ENCODE results near the gene CDK1. TPM values are rescaled to one million over a fixed set of nuclear protein-coding genes. Genes with fewer than 3 reads are reported as not detected.

The CDK1 gene
- total and polyA plus RNA-seq, 7 experiments from 2014 or later, result 0.15 to 90.7 (median 1.1) TPM

DNA sequence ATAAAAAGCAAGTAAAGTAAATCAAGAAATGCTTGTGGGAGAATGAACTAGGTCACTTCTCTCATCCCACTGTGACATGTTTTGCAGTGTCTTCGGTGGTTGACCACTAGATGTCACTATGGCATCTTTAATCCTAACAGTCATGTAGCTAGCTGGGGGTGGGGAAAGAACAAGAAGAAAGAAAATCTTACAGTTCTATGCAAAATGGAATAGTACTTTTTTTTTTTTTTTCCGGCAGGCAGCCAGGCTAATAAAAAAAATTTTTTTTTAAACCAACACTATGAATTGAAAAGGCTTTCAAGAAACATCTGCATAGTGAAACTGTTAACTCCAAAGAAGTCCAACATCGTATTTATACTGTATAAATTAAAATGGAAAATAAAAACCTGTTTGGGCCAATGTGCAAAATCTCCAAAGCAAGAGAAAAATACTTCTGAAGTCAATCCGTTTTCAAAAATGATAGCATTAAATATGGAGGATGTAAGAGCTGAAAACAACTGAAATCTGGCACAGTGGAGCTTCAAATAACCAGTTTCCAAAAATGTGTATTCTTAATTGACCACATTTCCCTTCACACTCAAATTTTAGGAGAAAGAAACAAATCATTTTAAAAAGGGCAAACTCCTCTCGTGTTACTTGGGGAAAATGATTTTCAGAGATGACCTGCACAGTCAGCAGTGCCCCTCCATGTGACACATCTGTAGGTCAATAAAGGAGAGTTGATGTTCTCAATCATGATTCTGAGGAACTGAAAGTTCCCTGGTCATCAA is 38.5 kb downstream of the CDK1 start:
- no peak overlapping the region for H3K27ac Mint-ChIP-seq
- ATAC-seq (peak; percentile 83), DNase-seq (peak in 7 of 9 donors; percentile 12 to 63 (median 40))
- peaks cover 0 to 26% (median 0%) of the 10 kb centered on the region in 5 donors for H3K27me3 Mint-ChIP-seq
- H3K36me3 Mint-ChIP-seq, result no peaks in the 10 kb centered on the region
- intact Hi-C loops (cut with micrococcal nuclease), result loop anchor here (1.0 to 10.0 kb wide), 9 partner anchors 147 to 1048 kb away; no protein-coding TSS in a partner anchor
- H3K4me1 ChIP-seq (ENCODE audit: control insufficient read depth in 2 of 2, insufficient read depth in 2 of 2, low read length in 2 of 2), result no peaks in the 10 kb centered on the region
- no peaks in the 10 kb centered on the region for H3K36me3 ChIP-seq (ENCODE audit: control insufficient read depth in 2 of 3, insufficient read depth in 3 of 3, low read length in 3 of 3)
- peaks cover 0 to 9% (median 5%) of the 10 kb centered on the region in 7 donors for H3K4me1 Mint-ChIP-seq
- no peak overlapping the region for H3K27ac ChIP-seq (ENCODE audit: low read depth, low read length)
- no peak overlapping the region for H3K4me3 Mint-ChIP-seq
- peaks cover 0 to 1% (median 0%) of the 10 kb centered on the region in 11 donors for H3K9me3 Mint-ChIP-seq
- no peaks in the 10 kb centered on the region for H3K9me3 ChIP-seq (ENCODE audit: control insufficient read depth in 2 of 3, low read length in 3 of 3)
- H3K27me3 ChIP-seq (ENCODE audit: control insufficient read depth in 2 of 2, insufficient read depth in 2 of 2, low read length in 2 of 2), result no peaks in the 10 kb centered on the region
- CTCF ChIA-PET, result interaction anchor here (0.7 to 1.5 kb wide), 2 partner anchors 11 to 291 kb away, joined by 3 read pairs; no protein-coding TSS in a partner anchor
- POLR2A ChIA-PET, result interaction anchor here (0.6 kb wide), 1 partner anchor 1545 kb away, joined by 3 read pairs; no protein-coding TSS in a partner anchor
- H3K4me3 ChIP-seq (ENCODE audit: low read length), result no peak overlapping the region

DNA sequence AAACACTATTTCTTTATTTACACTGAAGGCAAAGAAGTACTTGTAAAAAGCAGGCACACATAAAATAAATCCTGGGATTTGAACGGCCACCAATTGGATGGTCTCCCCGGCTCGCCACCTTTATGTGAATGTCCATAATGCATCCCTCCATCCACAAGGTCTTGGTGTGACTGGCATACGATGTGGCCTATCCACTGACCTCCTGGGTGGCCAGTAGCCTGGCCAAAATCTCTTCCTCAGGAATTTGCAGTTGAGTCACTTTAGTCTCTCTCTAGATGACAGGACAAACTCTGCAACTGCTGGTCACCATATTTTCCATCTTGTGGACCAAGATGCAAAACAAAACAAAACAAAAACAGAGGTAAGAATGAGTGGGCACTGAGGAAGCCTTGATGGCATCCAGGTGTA is 39.1 kb downstream of the CDK1 start:
- no peak overlapping the region for H3K27ac Mint-ChIP-seq
- peaks cover 0 to 1% (median 0%) of the 10 kb centered on the region in 11 donors for H3K9me3 Mint-ChIP-seq
- DNase-seq, result no peak
- H3K27ac ChIP-seq (ENCODE audit: low read depth, low read length), result no peak overlapping the region
- no peaks in the 10 kb centered on the region for H3K36me3 Mint-ChIP-seq
- no peaks in the 10 kb centered on the region for H3K27me3 ChIP-seq (ENCODE audit: control insufficient read depth in 2 of 2, insufficient read depth in 2 of 2, low read length in 2 of 2)
- H3K9me3 ChIP-seq (ENCODE audit: control insufficient read depth in 2 of 3, low read length in 3 of 3), result no peaks in the 10 kb centered on the region
- H3K4me3 ChIP-seq (ENCODE audit: low read length), result no peak overlapping the region
- no peaks in the 10 kb centered on the region for H3K4me1 ChIP-seq (ENCODE audit: control insufficient read depth in 2 of 2, insufficient read depth in 2 of 2, low read length in 2 of 2)
- intact Hi-C loops (cut with micrococcal nuclease), result loop anchor here (2.0 to 10.0 kb wide), 7 partner anchors 325 to 1047 kb away; no protein-coding TSS in a partner anchor
- no peaks in the 10 kb centered on the region for H3K36me3 ChIP-seq (ENCODE audit: control insufficient read depth in 2 of 3, insufficient read depth in 3 of 3, low read length in 3 of 3)
- peaks cover 0 to 9% (median 5%) of the 10 kb centered on the region in 7 donors for H3K4me1 Mint-ChIP-seq
- no peak for ATAC-seq
- no peak overlapping the region for H3K4me3 Mint-ChIP-seq
- CTCF ChIA-PET, result interaction anchor here (0.6 kb wide), 2 partner anchors 766 to 1016 kb away, joined by 3 read pairs; no protein-coding TSS in a partner anchor
- POLR2A ChIA-PET, result no interaction called here
- peaks cover 0 to 28% (median 0%) of the 10 kb centered on the region in 5 donors for H3K27me3 Mint-ChIP-seq

DNA sequence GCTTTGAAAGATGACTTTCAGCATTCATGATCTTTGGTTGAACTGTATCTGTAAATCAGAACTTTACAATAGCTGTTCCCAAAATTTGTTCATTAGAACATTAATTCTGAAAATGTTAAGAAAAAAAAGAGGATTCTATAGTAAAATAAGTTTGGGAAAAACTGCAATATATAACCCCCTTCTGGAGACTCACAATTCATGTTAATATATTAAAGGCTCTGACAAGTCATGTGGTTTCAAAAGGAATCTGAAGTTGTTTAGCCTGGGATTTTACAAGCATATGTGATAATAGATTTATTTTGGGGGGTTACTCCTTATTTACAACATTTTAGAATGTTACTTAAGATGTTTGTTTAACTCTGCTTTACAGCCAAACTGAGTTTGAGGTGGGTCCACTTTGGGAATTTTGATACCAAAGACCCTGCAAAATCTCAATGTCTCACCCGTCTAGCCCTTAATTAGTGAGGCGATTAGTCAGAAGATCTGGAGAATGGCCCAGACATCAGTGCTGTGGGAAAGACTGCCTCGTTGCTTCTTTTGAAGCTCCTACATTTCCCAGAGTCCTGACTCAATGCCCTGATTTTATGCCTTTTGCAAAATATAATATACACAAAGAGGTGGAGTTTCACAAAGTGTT is 40.0 kb downstream of the CDK1 start:
- POLR2A ChIA-PET, result no interaction called here
- Mint-ChIP-seq H3K27ac (no peak overlapping the region), H3K9me3 (peaks cover 0 to 1% (median 0%) of the 10 kb centered on the region in 11 donors), H3K4me3 (no peak overlapping the region), H3K36me3 (no peaks in the 10 kb centered on the region), H3K4me1 (peaks cover 0 to 9% (median 5%) of the 10 kb centered on the region in 7 donors), H3K27me3 (peaks cover 0 to 30% (median 0%) of the 10 kb centered on the region in 5 donors)
- Histone ChIP-seq H3K27ac (ENCODE audit: low read depth, low read length) (no peak overlapping the region), H3K27me3 (ENCODE audit: control insufficient read depth in 2 of 2, insufficient read depth in 2 of 2, low read length in 2 of 2) (no peaks in the 10 kb centered on the region), H3K4me1 (ENCODE audit: control insufficient read depth in 2 of 2, insufficient read depth in 2 of 2, low read length in 2 of 2) (no peaks in the 10 kb centered on the region), H3K4me3 (ENCODE audit: low read length) (no peak overlapping the region), H3K36me3 (ENCODE audit: control insufficient read depth in 2 of 3, insufficient read depth in 3 of 3, low read length in 3 of 3) (no peaks in the 10 kb centered on the region), H3K9me3 (ENCODE audit: control insufficient read depth in 2 of 3, low read length in 3 of 3) (no peaks in the 10 kb centered on the region)
- DNase-seq (no peak), ATAC-seq (no peak)
- intact Hi-C loops (cut with micrococcal nuclease), result loop anchor here (5.0 to 10.0 kb wide), 4 partner anchors 324 to 1047 kb away; no protein-coding TSS in a partner anchor
- CTCF ChIA-PET, result interaction anchor here (0.6 to 0.8 kb wide), 3 partner anchors 11 to 1015 kb away, joined by 3 read pairs; no protein-coding TSS in a partner anchor

DNA sequence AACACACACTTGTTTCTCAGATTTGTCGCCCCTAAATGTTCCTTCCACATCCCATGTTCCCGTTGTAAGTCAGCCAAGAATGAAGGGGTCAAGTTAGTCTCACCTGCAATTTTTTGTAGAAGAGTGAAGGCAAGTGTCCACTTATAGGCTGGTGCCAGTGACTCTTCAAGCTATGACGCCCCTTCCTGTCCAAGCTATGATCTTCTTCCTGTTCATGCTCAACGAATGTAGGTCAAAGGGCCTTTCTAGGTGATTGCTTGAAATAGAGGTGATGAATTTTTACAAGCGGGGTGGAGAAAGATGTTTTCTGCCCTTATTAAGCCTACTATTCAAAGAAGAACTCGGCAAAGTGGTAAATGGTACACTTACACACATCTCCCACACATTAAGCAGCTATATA is 41.0 kb downstream of the CDK1 start:
- no peak for ATAC-seq
- H3K36me3 ChIP-seq (ENCODE audit: control insufficient read depth in 2 of 3, insufficient read depth in 3 of 3, low read length in 3 of 3), result no peaks in the 10 kb centered on the region
- Mint-ChIP-seq H3K4me3 (no peak overlapping the region), H3K4me1 (peaks cover 0 to 9% (median 5%) of the 10 kb centered on the region in 7 donors), H3K36me3 (no peaks in the 10 kb centered on the region), H3K27me3 (peaks cover 0 to 34% (median 0%) of the 10 kb centered on the region in 5 donors), H3K27ac (no peak overlapping the region), H3K9me3 (peaks cover 0 to 1% (median 0%) of the 10 kb centered on the region in 11 donors)
- no peaks in the 10 kb centered on the region for H3K9me3 ChIP-seq (ENCODE audit: control insufficient read depth in 2 of 3, low read length in 3 of 3)
- H3K27ac ChIP-seq (ENCODE audit: low read depth, low read length), result no peak overlapping the region
- no peak overlapping the region for H3K4me3 ChIP-seq (ENCODE audit: low read length)
- ChIA-PET POLR2A (no interaction called here), CTCF (no interaction called here)
- H3K4me1 ChIP-seq (ENCODE audit: control insufficient read depth in 2 of 2, insufficient read depth in 2 of 2, low read length in 2 of 2), result no peaks in the 10 kb centered on the region
- intact Hi-C loops (cut with micrococcal nuclease), result loop anchor here (5.0 to 10.0 kb wide), 4 partner anchors 323 to 1046 kb away; no protein-coding TSS in a partner anchor
- no peaks in the 10 kb centered on the region for H3K27me3 ChIP-seq (ENCODE audit: control insufficient read depth in 2 of 2, insufficient read depth in 2 of 2, low read length in 2 of 2)
- DNase-seq, result no peak

DNA sequence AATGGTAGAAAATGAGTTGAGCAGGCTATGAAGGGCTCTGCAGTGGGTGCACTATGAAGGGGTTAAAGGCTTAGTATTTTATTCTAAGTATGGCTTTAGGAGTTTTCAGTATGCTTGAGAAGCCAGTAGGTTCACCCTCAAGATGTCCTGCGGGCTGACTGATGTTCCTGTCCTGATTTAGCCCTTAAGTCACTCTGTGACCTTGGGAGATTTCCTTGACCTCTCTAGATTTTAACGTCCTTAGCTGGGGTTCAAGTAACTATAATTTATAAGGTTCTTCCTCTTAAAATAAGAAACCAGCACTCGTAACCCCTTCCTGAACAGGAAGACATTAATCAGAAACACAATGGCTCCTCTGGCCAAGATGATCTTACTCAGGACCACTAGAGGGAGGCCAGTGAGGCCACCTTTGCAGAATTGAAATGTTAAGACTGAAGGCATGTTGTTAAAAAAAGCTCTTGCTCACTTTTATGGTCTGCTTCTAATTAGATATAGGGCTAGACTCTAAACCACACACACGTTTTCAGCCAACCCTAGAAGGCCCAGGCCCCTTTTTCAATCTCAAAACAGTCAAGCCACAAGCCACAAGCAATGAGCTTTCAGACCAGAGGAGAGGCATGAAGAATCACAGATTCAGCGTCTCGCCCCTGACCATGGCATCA is 41.9 kb downstream of the CDK1 start:
- CTCF ChIA-PET, result no interaction called here
- Mint-ChIP-seq H3K9me3 (peaks cover 0 to 1% (median 0%) of the 10 kb centered on the region in 11 donors), H3K27ac (peak overlapping the region in 2 of 9 donors; percentile 36 to 43), H3K4me3 (no peak overlapping the region), H3K36me3 (no peaks in the 10 kb centered on the region), H3K27me3 (peaks cover 0 to 42% (median 0%) of the 10 kb centered on the region in 5 donors), H3K4me1 (peaks cover 0 to 9% (median 5%) of the 10 kb centered on the region in 7 donors)
- Histone ChIP-seq H3K4me1 (ENCODE audit: control insufficient read depth in 2 of 2, insufficient read depth in 2 of 2, low read length in 2 of 2) (no peaks in the 10 kb centered on the region), H3K27ac (ENCODE audit: low read depth, low read length) (no peak overlapping the region), H3K9me3 (ENCODE audit: control insufficient read depth in 2 of 3, low read length in 3 of 3) (no peaks in the 10 kb centered on the region), H3K4me3 (ENCODE audit: low read length) (no peak overlapping the region), H3K27me3 (ENCODE audit: control insufficient read depth in 2 of 2, insufficient read depth in 2 of 2, low read length in 2 of 2) (no peaks in the 10 kb centered on the region), H3K36me3 (ENCODE audit: control insufficient read depth in 2 of 3, insufficient read depth in 3 of 3, low read length in 3 of 3) (no peaks in the 10 kb centered on the region)
- POLR2A ChIA-PET, result no interaction called here
- DNase-seq, result no peak
- intact Hi-C loops (cut with micrococcal nuclease), result no loop called here
- ATAC-seq, result no peak

DNA sequence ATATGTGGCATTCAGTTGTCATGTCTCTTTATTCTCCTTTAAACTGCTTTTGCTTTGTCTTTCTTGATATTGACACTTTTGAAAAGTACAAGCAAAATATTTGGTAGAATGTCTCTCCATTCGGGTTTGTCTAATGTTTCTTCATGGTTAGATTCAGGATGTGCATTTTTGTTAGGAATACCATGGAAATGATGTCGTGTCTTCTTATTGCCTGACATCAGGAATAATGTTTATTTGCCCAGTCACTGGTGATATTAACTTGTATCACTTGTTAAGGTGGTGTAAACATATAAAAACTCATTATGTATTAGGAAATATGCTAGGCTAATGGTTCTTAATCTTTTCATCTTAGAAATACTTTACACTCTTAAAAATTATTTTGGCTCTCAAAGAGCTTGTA is 43.4 kb downstream of the CDK1 start:
- Mint-ChIP-seq H3K27me3 (peaks cover 0 to 52% (median 0%) of the 10 kb centered on the region in 5 donors), H3K4me3 (no peak overlapping the region), H3K36me3 (no peaks in the 10 kb centered on the region), H3K9me3 (peaks cover 0 to 1% (median 0%) of the 10 kb centered on the region in 11 donors), H3K4me1 (peaks cover 0 to 7% (median 1%) of the 10 kb centered on the region in 7 donors), H3K27ac (no peak overlapping the region)
- Histone ChIP-seq H3K27me3 (ENCODE audit: control insufficient read depth in 2 of 2, insufficient read depth in 2 of 2, low read length in 2 of 2) (no peaks in the 10 kb centered on the region), H3K4me3 (ENCODE audit: low read length) (no peak overlapping the region), H3K36me3 (ENCODE audit: control insufficient read depth in 2 of 3, insufficient read depth in 3 of 3, low read length in 3 of 3) (no peaks in the 10 kb centered on the region), H3K9me3 (ENCODE audit: control insufficient read depth in 2 of 3, low read length in 3 of 3) (no peaks in the 10 kb centered on the region), H3K27ac (ENCODE audit: low read depth, low read length) (no peak overlapping the region), H3K4me1 (ENCODE audit: control insufficient read depth in 2 of 2, insufficient read depth in 2 of 2, low read length in 2 of 2) (no peaks in the 10 kb centered on the region)
- DNase-seq, result no peak
- ChIA-PET POLR2A (no interaction called here), CTCF (interaction anchor here (0.6 kb wide), 1 partner anchor 1598 kb away, joined by 4 read pairs; no protein-coding TSS in a partner anchor)
- intact Hi-C loops (cut with micrococcal nuclease), result no loop called here
- ATAC-seq, result no peak

Measured in naive thymus-derived CD4-positive, alpha-beta T cell (primary cell).